GM21717 (cell line): Measurements from ENCODE around the gene IQCN.
"Not testable (repeated sequence)": the region's sequence is repeated elsewhere in the genome, so short reads cannot be mapped to it uniquely, and the experiment has no call there.

Experiments used
- ATAC-seq: cut with Tn5 transposase; IDR thresholded peaks from one replicate; pipeline ENCODE4 v1.9.1; 2021; ENCODE audit warnings: mild to moderate bottlenecking, moderate library complexity; ENCODE audit not compliant: unreplicated experiment

Gene IQCN

DNA sequence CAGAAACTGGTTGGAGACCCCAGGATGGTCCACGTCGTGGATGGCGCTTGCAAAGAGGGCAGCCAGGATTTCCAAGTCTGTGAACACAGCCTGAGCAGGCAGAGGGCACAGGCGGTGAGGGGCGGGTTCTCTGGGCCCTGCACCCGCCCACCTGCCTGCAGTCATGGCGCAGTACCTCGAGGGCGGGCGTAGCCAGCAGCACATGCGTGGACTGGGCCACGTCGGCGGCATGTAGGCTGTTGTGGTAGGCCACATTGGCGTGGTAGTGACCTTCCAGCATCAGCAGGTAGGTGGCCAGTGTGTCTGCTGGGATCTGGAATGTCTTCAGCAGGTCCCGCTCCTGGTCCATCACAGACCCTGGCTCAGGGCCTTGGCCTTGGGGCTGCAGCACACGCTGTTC is 56.1 kb downstream of the IQCN start:
- ATAC-seq: no peak

DNA sequence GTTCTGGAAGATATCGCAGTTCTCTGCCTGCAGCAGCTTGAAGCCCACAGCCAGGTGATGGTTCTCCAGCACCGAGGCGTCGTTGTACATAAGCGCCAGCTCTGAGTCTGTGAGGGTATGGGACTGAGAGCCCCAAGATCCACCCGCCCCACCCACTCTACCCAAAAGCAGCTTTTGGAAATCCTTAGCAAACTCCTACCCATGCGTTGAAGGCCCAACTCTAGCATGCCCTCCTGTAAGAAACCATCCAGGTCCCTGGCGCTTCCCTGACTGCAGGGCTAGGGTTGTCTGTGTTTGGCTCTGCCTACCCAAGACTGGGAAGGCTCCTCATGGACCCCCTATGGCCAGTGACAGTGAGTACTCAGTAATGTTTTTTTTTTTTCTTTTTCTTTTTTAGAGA is 57.5 kb downstream of the IQCN start:
- ATAC-seq: no peak

DNA sequence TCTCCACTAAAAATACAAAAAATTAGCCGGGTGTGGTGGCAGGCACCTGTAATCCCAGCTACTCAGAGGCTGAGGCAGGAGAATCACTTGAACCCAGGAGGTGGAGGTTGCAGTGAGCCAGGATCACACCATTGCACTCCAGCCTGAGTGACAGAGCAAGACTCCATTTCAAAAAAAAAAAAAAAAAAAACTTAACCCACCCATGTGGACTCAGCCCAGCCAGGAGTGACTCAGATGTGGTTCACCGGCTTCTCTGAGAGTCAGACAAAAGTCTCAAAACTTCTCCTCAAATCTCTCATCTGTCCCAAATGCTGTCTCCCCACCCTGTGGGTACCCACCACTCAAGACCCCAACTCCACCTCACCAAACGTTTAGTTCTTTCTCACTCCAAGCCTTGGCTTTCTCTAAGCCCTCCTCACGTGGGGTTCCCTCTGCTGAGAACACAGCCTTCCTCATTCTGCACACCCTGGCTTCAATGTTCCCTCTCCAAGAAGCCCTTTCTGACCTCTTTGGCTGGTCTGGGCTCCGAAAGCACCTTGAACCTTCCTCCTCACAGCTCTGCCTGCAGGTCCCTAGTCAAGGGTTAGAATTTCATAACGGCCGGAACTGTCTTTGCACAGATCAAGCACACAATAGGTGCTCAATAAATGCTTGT is 59.3 kb downstream of the IQCN start:
- ATAC-seq: no peak

DNA sequence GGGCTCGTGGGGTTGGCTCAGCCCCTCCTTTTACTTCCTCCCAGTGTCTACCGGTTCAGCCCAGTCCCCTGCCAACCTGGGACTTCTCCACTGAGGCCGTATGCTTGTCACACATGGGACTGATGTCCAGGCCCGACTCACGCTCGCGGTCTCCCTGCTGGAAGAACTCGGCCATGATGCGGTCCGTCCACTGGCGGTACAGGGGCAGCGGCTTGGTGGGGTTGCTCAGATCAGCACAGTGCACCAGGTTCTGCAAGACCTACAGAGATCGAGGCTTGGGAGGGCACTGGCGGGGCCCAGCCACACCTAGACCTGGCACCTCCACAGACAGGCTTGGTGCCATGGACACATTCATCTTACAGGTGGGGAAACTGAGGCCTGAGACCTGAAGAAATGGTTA is 62.6 kb downstream of the IQCN start:
- no peak for ATAC-seq

DNA sequence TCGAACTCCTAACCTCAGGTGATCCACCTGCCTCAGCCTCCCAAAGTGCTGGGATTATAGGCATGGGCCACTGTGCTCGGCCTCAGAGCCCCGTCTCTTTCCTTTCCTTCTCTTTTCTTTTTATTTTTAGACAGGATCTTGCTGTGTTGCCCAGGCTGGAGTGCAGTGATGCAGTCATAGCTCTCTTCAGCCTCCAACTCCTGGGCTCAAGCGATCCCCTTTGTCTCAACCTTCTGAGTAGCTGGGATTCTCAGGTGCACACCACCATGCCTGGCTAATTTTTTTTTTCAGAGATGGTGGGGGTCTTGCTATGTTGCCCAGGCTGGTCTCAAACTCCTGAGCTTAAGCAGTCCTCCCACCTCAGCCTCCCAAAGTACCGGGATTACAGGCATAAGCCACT is 64.3 kb downstream of the IQCN start:
- not testable (repeated sequence) for ATAC-seq

DNA sequence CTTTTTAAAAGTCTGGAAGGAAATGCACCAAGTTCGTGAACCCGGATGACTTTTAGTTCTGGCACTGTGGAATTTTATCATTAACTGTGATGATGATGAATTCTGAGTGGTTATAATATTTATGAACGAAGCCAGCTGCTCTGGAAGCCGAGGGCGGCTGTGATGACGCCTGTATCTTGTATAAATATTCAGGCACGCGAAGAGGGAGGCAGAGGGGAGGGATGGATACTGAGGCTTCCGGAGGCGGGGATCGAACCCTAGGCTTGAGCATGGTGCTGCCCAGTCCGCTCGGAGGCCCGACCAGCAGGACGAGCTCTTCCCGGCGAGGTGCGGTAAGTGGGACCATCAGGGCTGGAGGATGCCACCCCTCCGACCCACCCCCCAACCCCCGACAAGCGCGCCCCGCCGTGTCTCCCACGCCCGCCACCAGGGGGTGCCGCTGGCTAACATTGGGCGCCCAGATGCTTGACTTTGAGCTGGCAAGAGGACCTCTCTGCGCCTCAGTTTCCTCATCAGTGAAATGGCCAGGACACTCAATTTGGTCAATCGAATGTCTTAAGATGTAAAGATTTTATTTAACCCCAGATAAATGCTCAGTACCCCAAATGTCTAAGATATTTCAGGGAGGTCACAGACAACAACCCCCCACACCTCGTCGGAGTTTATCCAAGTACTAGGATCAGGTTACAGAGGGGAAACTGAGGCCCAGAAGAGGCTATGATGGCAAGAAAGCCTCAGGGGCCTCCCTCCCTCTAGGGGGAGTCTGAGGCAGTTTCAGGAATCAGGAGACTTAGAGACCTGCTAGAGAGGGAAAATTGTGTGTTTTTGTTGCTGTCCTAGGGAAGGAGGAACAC is 65.9 kb downstream of the IQCN start:
- ATAC-seq: no peak
